Testis (tissue), 3 donors: ENCODE results near the gene FAM222A. TPM values are rescaled to one million over a fixed set of nuclear protein-coding genes. Genes with fewer than 3 reads are reported as not detected.
"Not testable (repeated sequence)": the region's sequence is repeated elsewhere in the genome, so short reads cannot be mapped to it uniquely, and the experiment has no call there.

Experiments
- DNase-seq: peaks from one replicate; pipeline ENCODE4 v3.0.0-alpha.2; 2019
- H3K27ac ChIP-seq, 2 donors: fragments of 200-600 bp; sonication (generic); one replicate each; pipeline ENCODE4 v1.5.1; 2019
- H3K27me3 ChIP-seq: fragments of 200-600 bp; sonication (generic); one replicate; pipeline ENCODE4 v1.5.1; 2019
- H3K36me3 ChIP-seq: fragments of 200-600 bp; sonication (generic); one replicate; pipeline ENCODE4 v1.5.1; 2017; ENCODE audit warnings: low read depth; ENCODE audit errors: missing control alignments
- H3K4me1 ChIP-seq: fragments of 200-600 bp; sonication (generic); one replicate; pipeline ENCODE4 v1.5.1; 2019
- H3K4me3 ChIP-seq, 2 donors: fragments of 200-600 bp; sonication (generic); one replicate each; pipeline ENCODE4 v1.5.1; 2017 to 2019
- H3K9me3 ChIP-seq: fragments of 200-600 bp; sonication (generic); one replicate; pipeline ENCODE4 v1.5.1; 2017
- CTCF ChIP-seq, 3 experiments: fragments of 450-650 bp in 2 of 3; fragments of 200-600 bp in 1 of 3; sonication (generic) in 1 of 3; IDR thresholded peaks; one replicate each; pipeline ENCODE4 v1.5.1; 2016 to 2019; ENCODE audit warnings: antibody characterized with exemption in 3 of 3, mild to moderate bottlenecking in 2 of 3, moderate library complexity in 1 of 3
- POLR2A ChIP-seq: fragments of 450-650 bp; IDR thresholded peaks from one replicate; pipeline ENCODE4 v1.6.1; 2017; ENCODE audit warnings: antibody characterized with exemption, mild to moderate bottlenecking, moderate library complexity
- WGBS, 2 donors: methylation state at CpG; one replicate each; pipeline ENCODE4 v1.1.5; 2018; 5-methylcytosine and 5-hydroxymethylcytosine counted together
- intact Hi-C: fragments of 100-400 bp; cut with DNase I; formaldehyde crosslinking; loops from one replicate; pipeline ENCODE4 v1.15.1; 2023; ENCODE audit warnings: low total_unique reads
- polyA plus RNA-seq: library from polyadenylated mRNA; stranded (reverse); fragments of 350-450 nt; fragmentation: Illumina TruSeq; extraction: RNeasy Lipid Tissue Mini Kit (QIAGEN cat#74804); gene quantifications from one replicate; pipeline ENCODE4 v1.2.3, GENCODE V29; 2014; ENCODE audit warnings: low read depth, low replicate concordance; ENCODE audit not compliant: insufficient read depth
- total RNA-seq, 2 donors: library from RNA; depleted of rRNA; stranded (reverse); fragments of >200 nt; gene quantifications; one replicate each; pipeline ENCODE4 v1.2.3, GENCODE V29; 2016

FAM222A gene
- total and polyA plus RNA-seq, 3 donors from 2014 or later: 34.5 to 78.6 (median 75.7) TPM

- H3K36me3 ChIP-seq: no peaks in the 10 kb centered on the region
- 96 to 98% methylated on average over 3 of the region's 3 CpGs for WGBS, 2 donors
- H3K4me3 ChIP-seq: no peak overlapping the region
- peaks cover 18% of the 10 kb centered on the region for H3K4me1 ChIP-seq
- intact Hi-C loops: no loop called here
- H3K27ac ChIP-seq: no peak overlapping the region
- H3K27me3 ChIP-seq: no peaks in the 10 kb centered on the region
- TF ChIP-seq POLR2A: no peak
- no peaks in the 10 kb centered on the region for H3K9me3 ChIP-seq
- DNase-seq: no peak
Measured at GRCh38 chr12:109689426-109689825, 24.2 kb upstream of the FAM222A start.

GRCh38 chr12:109693160-109693559, 20.5 kb upstream of the FAM222A start:
- WGBS, 2 donors: 85 to 95% methylated on average over 1 of the region's 1 CpG
- Histone ChIP-seq H3K9me3 (no peaks in the 10 kb centered on the region), H3K4me1 (no peaks in the 10 kb centered on the region), H3K4me3 (no peak overlapping the region), H3K36me3 (no peaks in the 10 kb centered on the region), H3K27me3 (no peaks in the 10 kb centered on the region), H3K27ac (no peak overlapping the region)
- no peak for TF ChIP-seq CTCF (IDR thresholded peaks at IDR 0.05)
- no peak for TF ChIP-seq POLR2A
- intact Hi-C loops: no loop called here
- DNase-seq: no peak

DNA sequence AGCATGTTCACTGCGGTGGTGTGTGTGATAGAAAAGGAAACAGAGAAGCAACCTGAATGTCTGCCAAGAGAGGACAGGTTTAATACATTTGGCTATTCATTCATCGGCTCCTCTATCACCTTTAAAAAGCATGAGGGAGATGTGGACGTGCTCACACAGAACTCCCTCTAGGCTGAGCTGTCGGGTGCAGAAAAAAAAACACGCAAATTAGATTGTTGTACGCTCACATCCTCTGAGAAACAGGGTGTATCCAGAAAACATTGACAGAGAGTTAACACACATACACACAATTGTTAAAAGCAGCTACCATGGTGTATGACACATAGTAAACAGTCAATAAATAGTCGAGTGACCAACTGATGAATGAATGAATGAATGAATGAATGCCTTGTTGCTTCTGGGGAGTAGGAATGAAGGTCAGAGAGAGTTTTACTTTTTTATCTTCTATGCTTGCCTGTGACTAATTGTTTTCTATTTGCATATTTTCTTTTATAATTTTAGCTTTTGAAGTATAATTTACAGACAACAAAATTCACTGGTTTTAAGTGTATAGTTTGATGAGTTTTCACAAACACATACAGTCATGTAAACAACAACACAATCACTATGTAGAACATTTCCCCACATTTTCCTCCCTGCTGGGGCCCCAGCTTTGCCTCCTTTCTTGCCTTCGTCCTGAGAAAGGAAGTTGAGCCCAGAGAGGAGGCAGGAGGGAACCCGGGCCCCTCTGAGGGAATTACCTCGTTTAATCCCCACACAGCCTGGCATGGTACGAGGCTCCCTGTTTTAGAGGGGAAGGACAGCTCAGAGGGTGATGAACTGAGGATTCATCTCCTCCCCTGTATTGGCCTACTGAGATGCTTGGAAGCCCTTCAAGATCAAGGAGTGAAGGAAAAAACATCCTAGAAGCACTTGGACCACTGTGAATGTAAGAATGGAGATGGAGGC, 19.7 kb upstream of the FAM222A start:
- Histone ChIP-seq H3K27me3 (no peaks in the 10 kb centered on the region), H3K4me3 (no peak overlapping the region), H3K27ac (no peak overlapping the region), H3K4me1 (no peaks in the 10 kb centered on the region), H3K36me3 (no peaks in the 10 kb centered on the region), H3K9me3 (no peaks in the 10 kb centered on the region)
- 63 to 73% methylated on average over 10 to 11 of the region's 11 CpGs for WGBS, 2 donors
- intact Hi-C loops: no loop called here
- no peak for DNase-seq
- TF ChIP-seq CTCF (IDR thresholded peaks at IDR 0.05): no peak
- no peak for TF ChIP-seq POLR2A

- H3K27me3 ChIP-seq, H3K4me1 ChIP-seq, H3K9me3 ChIP-seq, H3K4me3 ChIP-seq, H3K27ac ChIP-seq, DNase-seq, intact Hi-C loops, H3K36me3 ChIP-seq: not testable (repeated sequence)
- WGBS, 2 donors: 79 to 81% methylated on average over 6 of the region's 6 CpGs
Measured at GRCh38 chr12:109694629-109695028, 19.0 kb upstream of the FAM222A start.

GRCh38 chr12:109695416-109695815, 18.2 kb upstream of the FAM222A start:
- 82 to 89% methylated on average over 12 of the region's 12 CpGs for WGBS, 2 donors
- intact Hi-C loops: no loop called here
- Histone ChIP-seq H3K36me3 (no peaks in the 10 kb centered on the region), H3K9me3 (no peaks in the 10 kb centered on the region), H3K4me3 (no peak overlapping the region), H3K4me1 (no peaks in the 10 kb centered on the region), H3K27me3 (no peaks in the 10 kb centered on the region), H3K27ac (no peak overlapping the region)
- DNase-seq: no peak
- TF ChIP-seq CTCF (IDR thresholded peaks at IDR 0.05): no peak
- no peak for TF ChIP-seq POLR2A
